Trophoblast cell (in vitro differentiated cells and primary cell): Measurements from ENCODE around the gene OSBPL9.

Experiments used
- DNase-seq, 2 donors: peaks; one replicate each; pipeline ENCODE4 v3.0.0-alpha.2; 2016
- H2AFZ ChIP-seq: 2 replicates; pipeline ENCODE4 v1.6.1; 2013; ENCODE audit warnings: low read length, moderate library complexity, mild to moderate bottlenecking; ENCODE audit not compliant: insufficient read depth, poor library complexity
- H2AK5ac ChIP-seq: 2 replicates; pipeline ENCODE4 v1.6.1; 2013; ENCODE audit warnings: mild to moderate bottlenecking, low read length
- H2BK120ac ChIP-seq: 2 replicates; pipeline ENCODE4 v1.6.1; 2013; ENCODE audit warnings: low read length, mild to moderate bottlenecking, moderate library complexity; ENCODE audit not compliant: insufficient read depth, poor library complexity
- H2BK12ac ChIP-seq: 2 replicates; pipeline ENCODE4 v1.6.1; 2013; ENCODE audit warnings: mild to moderate bottlenecking, low read length, moderate library complexity
- H2BK5ac ChIP-seq: 2 replicates; pipeline ENCODE4 v1.6.1; 2013; ENCODE audit warnings: low read length, low read depth, moderate library complexity, mild to moderate bottlenecking; ENCODE audit not compliant: poor library complexity
- H3K14ac ChIP-seq: 2 replicates; pipeline ENCODE4 v1.6.1; 2013; ENCODE audit warnings: mild to moderate bottlenecking, low read length
- H3K18ac ChIP-seq: 2 replicates; pipeline ENCODE4 v1.6.1; 2013; ENCODE audit warnings: mild to moderate bottlenecking, low read length
- H3K23ac ChIP-seq: 2 replicates; pipeline ENCODE4 v1.6.1; 2013; ENCODE audit warnings: low read length
- H3K27ac ChIP-seq: 2 replicates; pipeline ENCODE4 v1.5.1; 2013; ENCODE audit warnings: low read depth, mild to moderate bottlenecking, inconsistent platforms, low read length, moderate library complexity
- H3K27me3 ChIP-seq: 2 replicates; pipeline ENCODE4 v1.6.1; 2013; ENCODE audit warnings: inconsistent platforms, mild to moderate bottlenecking, low read length, moderate library complexity; ENCODE audit not compliant: insufficient read depth
- H3K36me3 ChIP-seq, 2 experiments: 1 replicate in 1 of 2; 2 replicates in 1 of 2; pipeline ENCODE4 v1.6.1; 2013; ENCODE audit warnings: low read length in 2 of 2, mild to moderate bottlenecking in 2 of 2, moderate library complexity in 1 of 2; ENCODE audit not compliant: insufficient read depth in 2 of 2, control insufficient read depth in 1 of 2
- H3K4ac ChIP-seq: 2 replicates; pipeline ENCODE4 v1.6.1; 2013; ENCODE audit warnings: low read depth, mild to moderate bottlenecking, low read length, moderate library complexity
- H3K4me1 ChIP-seq, 2 experiments: 1 replicate in 1 of 2; 2 replicates in 1 of 2; pipeline ENCODE4 v1.6.1; 2013; ENCODE audit warnings: low read length in 2 of 2, mild to moderate bottlenecking in 2 of 2, moderate library complexity in 1 of 2; ENCODE audit not compliant: insufficient read depth in 2 of 2, control insufficient read depth in 1 of 2
- H3K4me2 ChIP-seq: 2 replicates; pipeline ENCODE4 v1.6.1; 2013; ENCODE audit warnings: inconsistent platforms, mild to moderate bottlenecking, low read length, moderate library complexity
- H3K4me3 ChIP-seq: 2 replicates; pipeline ENCODE4 v1.5.1; 2013; ENCODE audit warnings: mild to moderate bottlenecking, low read depth, low read length, inconsistent platforms
- H3K79me1 ChIP-seq: one replicate; pipeline ENCODE4 v1.6.1; 2013; ENCODE audit warnings: low read length
- H3K79me2 ChIP-seq: 2 replicates; pipeline ENCODE4 v1.6.1; 2013; ENCODE audit warnings: low read length, mild to moderate bottlenecking; ENCODE audit not compliant: control insufficient read depth, insufficient read depth, poor library complexity
- H3K9ac ChIP-seq: 2 replicates; pipeline ENCODE4 v1.6.1; 2013; ENCODE audit warnings: mild to moderate bottlenecking, low read length
- H3K9me3 ChIP-seq: 2 replicates; pipeline ENCODE4 v1.6.1; 2013; ENCODE audit warnings: low read depth, mild to moderate bottlenecking, control low read depth, inconsistent platforms, low read length; ENCODE audit not compliant: insufficient read depth
- H4K12ac ChIP-seq: 2 replicates; pipeline ENCODE4 v1.6.1; 2013; ENCODE audit warnings: low read depth, mild to moderate bottlenecking, low read length, moderate library complexity
- H4K8ac ChIP-seq: 2 replicates; pipeline ENCODE4 v1.6.1; 2013; ENCODE audit warnings: low read depth, mild to moderate bottlenecking, low read length, moderate library complexity
- H4K91ac ChIP-seq: one replicate; pipeline ENCODE4 v1.6.1; 2013; ENCODE audit warnings: low read depth, mild to moderate bottlenecking, low read length, moderate library complexity
- WGBS: extraction: QIAGEN DNeasy Blood & Tissue Kit; methylation state at CpG from one replicate; pipeline ENCODE4 v1.1.7; 2013; ENCODE audit warnings: missing lambda C conversion rate; ENCODE audit not compliant: insufficient read length, insufficient coverage; ENCODE audit errors: extremely low coverage; 5-methylcytosine and 5-hydroxymethylcytosine counted together

The OSBPL9 gene

GRCh38 chr1:51600529-51600928 is 16.4 kb upstream of the OSBPL9 start:
- Histone ChIP-seq H2BK12ac (no peak overlapping the region), H3K14ac (no peak overlapping the region), H2BK5ac (no peak overlapping the region), H3K4me1 (no peaks in the 10 kb centered on the region), H2BK120ac (no peak overlapping the region), H3K79me2 (no peaks in the 10 kb centered on the region), H3K27me3 (no peaks in the 10 kb centered on the region), H3K36me3 (no peaks in the 10 kb centered on the region), H3K4me3 (no peak overlapping the region), H2AFZ (no peak overlapping the region), H3K4me2 (no peak overlapping the region), H3K79me1 (no peaks in the 10 kb centered on the region), H3K18ac (no peak overlapping the region), H4K91ac (no peak overlapping the region), H3K4ac (no peak overlapping the region), H4K8ac (no peak overlapping the region), H3K9me3 (no peaks in the 10 kb centered on the region), H4K12ac (no peak overlapping the region), H3K9ac (no peak overlapping the region), H3K23ac (no peak overlapping the region), H3K27ac (no peak overlapping the region), H2AK5ac (no peak overlapping the region)
- WGBS: no CpG with 5 or more reads among the region's 2 CpGs
- DNase-seq: no peak

DNA sequence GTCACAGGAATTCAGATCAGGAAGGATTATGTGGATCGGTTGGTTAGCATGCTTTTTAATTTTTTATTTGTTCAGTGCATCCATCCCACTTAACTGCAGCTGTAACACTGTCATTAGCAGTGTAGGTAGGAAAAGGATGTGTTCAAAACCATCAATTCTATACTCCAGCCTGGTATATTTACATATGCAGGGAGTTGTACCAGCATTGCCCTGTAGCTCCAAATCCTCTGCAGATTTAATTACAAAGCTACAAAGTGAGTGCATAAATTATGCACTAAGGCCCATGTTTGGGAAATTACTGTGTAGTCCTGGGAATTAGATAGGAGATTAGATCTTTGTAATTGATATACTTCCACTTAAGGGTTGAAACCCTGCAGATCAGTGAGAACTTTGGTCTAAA is 15.9 kb upstream of the OSBPL9 start:
- Histone ChIP-seq H4K91ac (no peak overlapping the region), H3K27me3 (no peaks in the 10 kb centered on the region), H3K4me1 (no peaks in the 10 kb centered on the region), H2BK120ac (no peak overlapping the region), H4K8ac (no peak overlapping the region), H3K14ac (no peak overlapping the region), H2BK5ac (no peak overlapping the region), H3K27ac (no peak overlapping the region), H3K9ac (no peak overlapping the region), H2AFZ (no peak overlapping the region), H2BK12ac (no peak overlapping the region), H2AK5ac (no peak overlapping the region), H3K4ac (no peak overlapping the region), H4K12ac (no peak overlapping the region), H3K79me1 (no peaks in the 10 kb centered on the region), H3K4me3 (no peak overlapping the region), H3K79me2 (no peaks in the 10 kb centered on the region), H3K23ac (no peak overlapping the region), H3K4me2 (no peak overlapping the region), H3K36me3 (no peaks in the 10 kb centered on the region), H3K9me3 (no peaks in the 10 kb centered on the region), H3K18ac (no peak overlapping the region)
- DNase-seq: no peak
- WGBS: no CpG with 5 or more reads among the region's 1 CpG

GRCh38 chr1:51605961-51606723 is 10.8 kb upstream of the OSBPL9 start:
- peaks cover 0 to 2% of the 10 kb centered on the region in 2 experiments for H3K4me1 ChIP-seq
- no peak overlapping the region for H3K4me2 ChIP-seq
- H3K79me2 ChIP-seq: no peaks in the 10 kb centered on the region
- no peaks in the 10 kb centered on the region for H3K9me3 ChIP-seq
- no peak overlapping the region for H2AFZ ChIP-seq
- no peak for DNase-seq
- H2BK5ac ChIP-seq: no peak overlapping the region
- no peak overlapping the region for H4K91ac ChIP-seq
- H3K23ac ChIP-seq: no peak overlapping the region
- H2AK5ac ChIP-seq: no peak overlapping the region
- H3K4ac ChIP-seq: no peak overlapping the region
- H3K14ac ChIP-seq: no peak overlapping the region
- no peak overlapping the region for H4K12ac ChIP-seq
- no peak overlapping the region for H4K8ac ChIP-seq
- no peak overlapping the region for H3K27ac ChIP-seq
- no peaks in the 10 kb centered on the region for H3K79me1 ChIP-seq
- H3K36me3 ChIP-seq: no peaks in the 10 kb centered on the region
- no CpG with 5 or more reads among the region's 5 CpGs for WGBS
- H3K27me3 ChIP-seq: no peaks in the 10 kb centered on the region
- H3K9ac ChIP-seq: peak overlapping the region; percentile 3
- H2BK12ac ChIP-seq: no peak overlapping the region
- no peak overlapping the region for H3K4me3 ChIP-seq
- no peak overlapping the region for H3K18ac ChIP-seq
- H2BK120ac ChIP-seq: no peak overlapping the region

GRCh38 chr1:51607681-51608095 is 9.2 kb upstream of the OSBPL9 start:
- Histone ChIP-seq H4K8ac (no peak overlapping the region), H3K18ac (no peak overlapping the region), H3K79me1 (no peaks in the 10 kb centered on the region), H3K4ac (no peak overlapping the region), H3K36me3 (no peaks in the 10 kb centered on the region), H3K27ac (no peak overlapping the region), H2AK5ac (no peak overlapping the region), H3K9ac (no peak overlapping the region), H2BK5ac (no peak overlapping the region), H3K14ac (no peak overlapping the region), H4K12ac (no peak overlapping the region), H3K4me1 (peaks cover 0 to 2% of the 10 kb centered on the region in 2 experiments), H3K79me2 (no peaks in the 10 kb centered on the region), H2BK12ac (no peak overlapping the region), H2BK120ac (no peak overlapping the region), H2AFZ (no peak overlapping the region), H4K91ac (no peak overlapping the region), H3K9me3 (no peaks in the 10 kb centered on the region), H3K23ac (no peak overlapping the region), H3K4me3 (no peak overlapping the region), H3K27me3 (no peaks in the 10 kb centered on the region), H3K4me2 (no peak overlapping the region)
- WGBS: no CpG with 5 or more reads among the region's 6 CpGs
- DNase-seq: peak; percentile 79 to 94
